Measurements from ENCODE around the gene LRP2.
A peak's percentile ranks its signal among the peaks of the same experiment; 100 is the strongest.

LRP2 gene

GRCh38 chr2:169372561-169372960 is 10.2 kb upstream of the LRP2 start:
- H3K27ac ChIP-seq (ENCODE audit: low read length) = no peak overlapping the region
- H3K27me3 ChIP-seq (ENCODE audit: insufficient read depth, low read length, poor library complexity) = no peaks in the 10 kb centered on the region
- no peak for ATAC-seq (ENCODE audit: insufficient read depth, low read depth)
- no peaks in the 10 kb centered on the region for H4K20me1 ChIP-seq (ENCODE audit: insufficient read depth, low read length)
- H3K9ac ChIP-seq (ENCODE audit: low read depth, low read length) = no peak overlapping the region
- no peak for TF ChIP-seq EZH2 (IDR thresholded peaks at IDR 0.05; ENCODE audit: borderline replicate concordance, low read depth, low read length, severe bottlenecking)
- TF ChIP-seq, protein P1, sequence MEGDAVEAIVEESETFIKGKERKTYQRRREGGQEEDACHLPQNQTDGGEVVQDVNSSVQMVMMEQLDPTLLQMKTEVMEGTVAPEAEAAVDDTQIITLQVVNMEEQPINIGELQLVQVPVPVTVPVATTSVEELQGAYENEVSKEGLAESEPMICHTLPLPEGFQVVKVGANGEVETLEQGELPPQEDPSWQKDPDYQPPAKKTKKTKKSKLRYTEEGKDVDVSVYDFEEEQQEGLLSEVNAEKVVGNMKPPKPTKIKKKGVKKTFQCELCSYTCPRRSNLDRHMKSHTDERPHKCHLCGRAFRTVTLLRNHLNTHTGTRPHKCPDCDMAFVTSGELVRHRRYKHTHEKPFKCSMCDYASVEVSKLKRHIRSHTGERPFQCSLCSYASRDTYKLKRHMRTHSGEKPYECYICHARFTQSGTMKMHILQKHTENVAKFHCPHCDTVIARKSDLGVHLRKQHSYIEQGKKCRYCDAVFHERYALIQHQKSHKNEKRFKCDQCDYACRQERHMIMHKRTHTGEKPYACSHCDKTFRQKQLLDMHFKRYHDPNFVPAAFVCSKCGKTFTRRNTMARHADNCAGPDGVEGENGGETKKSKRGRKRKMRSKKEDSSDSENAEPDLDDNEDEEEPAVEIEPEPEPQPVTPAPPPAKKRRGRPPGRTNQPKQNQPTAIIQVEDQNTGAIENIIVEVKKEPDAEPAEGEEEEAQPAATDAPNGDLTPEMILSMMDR (IDR thresholded peaks at IDR 0.05; ENCODE audit: borderline replicate concordance, extremely low read depth, low read length, poor library complexity, severe bottlenecking) = no peak
- H3K4me2 ChIP-seq (ENCODE audit: insufficient read depth, low read length) = no peak overlapping the region
- H2AFZ ChIP-seq (ENCODE audit: low read depth, low read length) = no peak overlapping the region
- no peaks in the 10 kb centered on the region for H3K36me3 ChIP-seq (ENCODE audit: insufficient read depth, low read length)
- no peaks in the 10 kb centered on the region for H3K4me1 ChIP-seq (ENCODE audit: insufficient read depth, low read length)
- no peaks in the 10 kb centered on the region for H3K79me2 ChIP-seq (ENCODE audit: insufficient read depth, low read length)
- H3K9me3 ChIP-seq (ENCODE audit: insufficient read depth, low read length, severe bottlenecking) = no peaks in the 10 kb centered on the region
- no peak for DNase-seq
- no peak overlapping the region for H3K4me3 ChIP-seq (ENCODE audit: low read depth in 1 of 2, low read length in 2 of 2)

DNA sequence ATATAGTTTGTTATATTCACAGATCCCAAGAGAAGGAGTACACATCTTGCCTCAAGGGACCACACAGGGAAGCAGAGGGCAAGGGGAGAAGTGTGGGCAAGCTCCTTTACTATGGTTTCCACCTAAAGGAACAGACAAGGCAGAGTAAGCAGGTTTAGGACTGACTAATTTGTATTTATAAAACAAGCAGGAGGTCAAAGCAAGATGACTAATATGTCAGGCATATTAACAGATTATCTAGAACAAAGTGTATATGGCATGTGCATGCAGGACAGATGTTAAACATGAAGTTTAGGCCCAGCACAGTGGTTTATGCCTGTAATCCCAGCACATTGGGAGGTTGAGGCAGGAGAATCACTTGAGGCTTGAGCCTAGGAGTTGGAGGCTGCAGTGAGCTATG is 3.7 kb upstream of the LRP2 start:
- H3K79me2 ChIP-seq (ENCODE audit: insufficient read depth, low read length) = no peaks in the 10 kb centered on the region
- H3K4me1 ChIP-seq (ENCODE audit: insufficient read depth, low read length) = peaks cover 19% of the 10 kb centered on the region
- ATAC-seq (ENCODE audit: insufficient read depth, low read depth) (no peak), DNase-seq (no peak)
- no peak overlapping the region for H3K27ac ChIP-seq (ENCODE audit: low read length)
- H2AFZ ChIP-seq (ENCODE audit: low read depth, low read length) = no peak overlapping the region
- no peak overlapping the region for H3K4me2 ChIP-seq (ENCODE audit: insufficient read depth, low read length)
- H3K36me3 ChIP-seq (ENCODE audit: insufficient read depth, low read length) = no peaks in the 10 kb centered on the region
- H3K9me3 ChIP-seq (ENCODE audit: insufficient read depth, low read length, severe bottlenecking) = no peaks in the 10 kb centered on the region
- no peaks in the 10 kb centered on the region for H4K20me1 ChIP-seq (ENCODE audit: insufficient read depth, low read length)
- H3K27me3 ChIP-seq (ENCODE audit: insufficient read depth, low read length, poor library complexity) = peaks cover 13% of the 10 kb centered on the region
- no peak overlapping the region for H3K4me3 ChIP-seq (ENCODE audit: low read depth in 1 of 2, low read length in 2 of 2)
- TF ChIP-seq, protein P1 (IDR thresholded peaks at IDR 0.05; ENCODE audit: borderline replicate concordance, extremely low read depth, low read length, poor library complexity, severe bottlenecking) = no peak
- no peak for TF ChIP-seq EZH2 (IDR thresholded peaks at IDR 0.05; ENCODE audit: borderline replicate concordance, low read depth, low read length, severe bottlenecking)
- H3K9ac ChIP-seq (ENCODE audit: low read depth, low read length) = no peak overlapping the region

DNA sequence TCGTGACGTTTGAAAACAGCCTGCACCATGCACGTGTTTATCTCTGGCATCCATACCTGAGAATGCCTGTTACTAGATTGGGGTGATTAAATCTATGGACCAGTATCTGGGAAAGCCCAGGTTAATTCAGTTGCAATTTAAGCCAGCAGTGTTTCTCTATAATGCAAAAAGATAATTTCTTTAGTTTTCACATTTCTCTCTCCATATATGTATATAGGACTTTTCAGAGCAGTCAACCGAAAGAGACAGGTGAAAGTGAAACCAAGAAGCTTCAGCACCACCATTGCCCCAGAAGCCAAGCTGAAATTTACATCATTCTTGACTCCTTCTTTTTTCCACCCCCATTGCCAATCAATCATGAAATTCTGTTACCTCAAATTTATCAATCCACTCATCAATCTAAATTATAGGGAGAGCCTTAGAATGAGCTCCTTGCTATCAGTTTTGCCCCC is 2.7 kb upstream of the LRP2 start:
- no peaks in the 10 kb centered on the region for H4K20me1 ChIP-seq (ENCODE audit: insufficient read depth, low read length)
- peaks cover 19% of the 10 kb centered on the region for H3K4me1 ChIP-seq (ENCODE audit: insufficient read depth, low read length)
- DNase-seq = peak; percentile 12
- no peaks in the 10 kb centered on the region for H3K9me3 ChIP-seq (ENCODE audit: insufficient read depth, low read length, severe bottlenecking)
- TF ChIP-seq, protein P1 (IDR thresholded peaks at IDR 0.05; ENCODE audit: borderline replicate concordance, extremely low read depth, low read length, poor library complexity, severe bottlenecking) = no peak
- TF ChIP-seq EZH2 (IDR thresholded peaks at IDR 0.05; ENCODE audit: borderline replicate concordance, low read depth, low read length, severe bottlenecking) = no peak
- no peaks in the 10 kb centered on the region for H3K79me2 ChIP-seq (ENCODE audit: insufficient read depth, low read length)
- peak overlapping the region; percentile 93 for H2AFZ ChIP-seq (ENCODE audit: low read depth, low read length)
- H3K4me2 ChIP-seq (ENCODE audit: insufficient read depth, low read length) = peak overlapping the region; percentile 93
- H3K27me3 ChIP-seq (ENCODE audit: insufficient read depth, low read length, poor library complexity) = peaks cover 13% of the 10 kb centered on the region
- H3K36me3 ChIP-seq (ENCODE audit: insufficient read depth, low read length) = no peaks in the 10 kb centered on the region
- no peak overlapping the region for H3K27ac ChIP-seq (ENCODE audit: low read length)
- ATAC-seq (ENCODE audit: insufficient read depth, low read depth) = peak; percentile 76
- peak overlapping the region; percentile 22 to 65; a peak in 3 of 4 replicates for H3K4me3 ChIP-seq (ENCODE audit: low read depth in 1 of 2, low read length in 2 of 2)
- peak overlapping the region; percentile 37 for H3K9ac ChIP-seq (ENCODE audit: low read depth, low read length)

Measured in DND-41 (cell line).